PC-3 (cell line): ENCODE results near the gene PPP4R4.

Source experiments
- EZH2 ChIP-seq: fragments of 300-600 bp; sonication (generic); IDR thresholded peaks from one replicate; pipeline ENCODE4 v1.6.1; 2017; ENCODE audit warnings: antibody characterized with exemption, mild to moderate bottlenecking, low read length; ENCODE audit not compliant: unreplicated experiment
- EZH2phosphoT487 ChIP-seq: fragments of 300-600 bp; sonication (generic); IDR thresholded peaks from 2 replicates; pipeline ENCODE4 v1.6.1; 2018; ENCODE audit warnings: mild to moderate bottlenecking, antibody characterized with exemption, low read length, borderline replicate concordance
- TF ChIP-seq, protein P1 (sequence below): fragments of 300-600 bp; sonication (generic); conservative IDR thresholded peaks from 2 replicates; pipeline ENCODE4 v1.5.1; 2017; ENCODE audit warnings: antibody characterized with exemption, low read depth, mild to moderate bottlenecking, low read length

DNA sequence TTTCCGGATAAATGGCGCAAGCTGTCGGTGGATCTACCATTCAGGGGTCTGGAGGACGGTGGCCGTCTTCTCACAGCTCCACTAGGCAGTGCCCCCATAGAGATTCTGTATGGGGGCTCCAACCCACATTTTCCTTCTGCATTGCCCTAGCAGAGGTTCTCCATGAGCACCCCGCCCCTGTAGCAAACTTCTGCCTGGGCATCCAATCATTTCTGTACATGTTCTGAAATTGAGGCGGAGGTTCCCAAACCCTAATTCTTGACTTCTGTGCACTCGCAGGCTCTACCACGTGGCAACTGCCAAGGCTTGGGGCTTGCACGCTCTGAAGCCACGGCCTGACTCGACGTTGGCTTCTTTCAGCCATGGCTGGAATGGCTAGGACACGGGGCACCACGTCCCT, 124.0 kb downstream of the PPP4R4 start:
- TF ChIP-seq, protein P1, sequence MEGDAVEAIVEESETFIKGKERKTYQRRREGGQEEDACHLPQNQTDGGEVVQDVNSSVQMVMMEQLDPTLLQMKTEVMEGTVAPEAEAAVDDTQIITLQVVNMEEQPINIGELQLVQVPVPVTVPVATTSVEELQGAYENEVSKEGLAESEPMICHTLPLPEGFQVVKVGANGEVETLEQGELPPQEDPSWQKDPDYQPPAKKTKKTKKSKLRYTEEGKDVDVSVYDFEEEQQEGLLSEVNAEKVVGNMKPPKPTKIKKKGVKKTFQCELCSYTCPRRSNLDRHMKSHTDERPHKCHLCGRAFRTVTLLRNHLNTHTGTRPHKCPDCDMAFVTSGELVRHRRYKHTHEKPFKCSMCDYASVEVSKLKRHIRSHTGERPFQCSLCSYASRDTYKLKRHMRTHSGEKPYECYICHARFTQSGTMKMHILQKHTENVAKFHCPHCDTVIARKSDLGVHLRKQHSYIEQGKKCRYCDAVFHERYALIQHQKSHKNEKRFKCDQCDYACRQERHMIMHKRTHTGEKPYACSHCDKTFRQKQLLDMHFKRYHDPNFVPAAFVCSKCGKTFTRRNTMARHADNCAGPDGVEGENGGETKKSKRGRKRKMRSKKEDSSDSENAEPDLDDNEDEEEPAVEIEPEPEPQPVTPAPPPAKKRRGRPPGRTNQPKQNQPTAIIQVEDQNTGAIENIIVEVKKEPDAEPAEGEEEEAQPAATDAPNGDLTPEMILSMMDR: no peak
- no peak for TF ChIP-seq EZH2
- TF ChIP-seq EZH2phosphoT487: no peak
